Thyroid gland (tissue), 4 donors: ENCODE results near the gene LCE4A.

Experiments
- POLR2A ChIP-seq, 2 donors: fragments of 450-650 bp; IDR thresholded peaks; one replicate each; pipeline ENCODE4 v1.6.1; 2017; ENCODE audit warnings: antibody characterized with exemption in 2 of 2, mild to moderate bottlenecking in 2 of 2, moderate library complexity in 1 of 2
- TF ChIP-seq, protein P1 (sequence below), 6 experiments: fragments of 200-600 bp in 3 of 6; fragments of 450-650 bp in 3 of 6; sonication (generic) in 3 of 6; IDR thresholded peaks; one replicate each; pipeline ENCODE4 v1.5.1; 2016 to 2019; ENCODE audit warnings: antibody characterized with exemption in 6 of 6, mild to moderate bottlenecking in 2 of 6, inconsistent platforms in 1 of 6, moderate library complexity in 1 of 6

DNA sequence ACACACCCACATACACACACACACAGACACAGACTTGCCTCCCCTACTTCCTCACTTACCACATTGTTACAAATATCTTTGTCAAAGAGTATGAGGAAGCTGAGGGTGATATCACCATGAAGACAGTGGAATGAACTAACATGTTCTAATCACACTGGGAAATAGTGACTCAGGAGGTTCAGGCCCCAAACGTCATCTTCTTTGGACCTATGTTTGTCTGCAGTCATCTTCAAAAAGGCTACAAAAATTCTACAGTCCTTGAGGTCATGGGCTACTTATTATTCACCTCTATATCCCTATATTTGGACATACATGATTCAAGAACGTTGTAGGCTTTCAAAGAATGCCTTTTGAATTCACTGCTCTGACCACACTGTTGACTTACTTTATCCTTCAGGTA is 34.9 kb upstream of the LCE4A start:
- TF ChIP-seq, protein P1, sequence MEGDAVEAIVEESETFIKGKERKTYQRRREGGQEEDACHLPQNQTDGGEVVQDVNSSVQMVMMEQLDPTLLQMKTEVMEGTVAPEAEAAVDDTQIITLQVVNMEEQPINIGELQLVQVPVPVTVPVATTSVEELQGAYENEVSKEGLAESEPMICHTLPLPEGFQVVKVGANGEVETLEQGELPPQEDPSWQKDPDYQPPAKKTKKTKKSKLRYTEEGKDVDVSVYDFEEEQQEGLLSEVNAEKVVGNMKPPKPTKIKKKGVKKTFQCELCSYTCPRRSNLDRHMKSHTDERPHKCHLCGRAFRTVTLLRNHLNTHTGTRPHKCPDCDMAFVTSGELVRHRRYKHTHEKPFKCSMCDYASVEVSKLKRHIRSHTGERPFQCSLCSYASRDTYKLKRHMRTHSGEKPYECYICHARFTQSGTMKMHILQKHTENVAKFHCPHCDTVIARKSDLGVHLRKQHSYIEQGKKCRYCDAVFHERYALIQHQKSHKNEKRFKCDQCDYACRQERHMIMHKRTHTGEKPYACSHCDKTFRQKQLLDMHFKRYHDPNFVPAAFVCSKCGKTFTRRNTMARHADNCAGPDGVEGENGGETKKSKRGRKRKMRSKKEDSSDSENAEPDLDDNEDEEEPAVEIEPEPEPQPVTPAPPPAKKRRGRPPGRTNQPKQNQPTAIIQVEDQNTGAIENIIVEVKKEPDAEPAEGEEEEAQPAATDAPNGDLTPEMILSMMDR (IDR thresholded peaks at IDR 0.05): no peak
- no peak for TF ChIP-seq POLR2A (IDR thresholded peaks at IDR 0.05)
